Keratinocyte (primary cell): ENCODE measurements around the gene ANKS1B. TPM values are rescaled to one million over a fixed set of nuclear protein-coding genes. Genes with fewer than 3 reads are reported as not detected.

Source experiments
- DNase-seq: peaks from one replicate; pipeline ENCODE4 v3.0.0-alpha.2; 2011; ENCODE audit warnings: low read depth, missing footprints, low spot score
- FAIRE-seq: peaks from 2 replicates; lab custom pipeline; 2011; peaks lifted over from hg19 to GRCh38; lab: Jason Lieb, UNC
- H2AFZ ChIP-seq: 2 replicates; pipeline ENCODE4 v1.6.0; 2012; ENCODE audit warnings: low read length, control low read depth, inconsistent platforms; ENCODE audit not compliant: control insufficient read depth
- H3K27ac ChIP-seq: 2 replicates; pipeline ENCODE4 v1.5.1; 2011; ENCODE audit warnings: low read length; ENCODE audit not compliant: control insufficient read depth, insufficient read depth
- H3K27me3 ChIP-seq: 3 replicates; pipeline ENCODE4 v1.6.0; 2011; ENCODE audit warnings: low read length; ENCODE audit not compliant: control insufficient read depth, insufficient read depth; ENCODE audit errors: extremely low read depth
- H3K36me3 ChIP-seq, 2 experiments: 2 replicates in 1 of 2; 3 replicates in 1 of 2; pipeline ENCODE4 v1.5.1; 2011; ENCODE audit warnings: low read length in 2 of 2, mild to moderate bottlenecking in 1 of 2; ENCODE audit not compliant: control insufficient read depth in 2 of 2, insufficient read depth in 2 of 2; ENCODE audit errors: extremely low read depth in 1 of 2
- H3K4me1 ChIP-seq: 3 replicates; pipeline ENCODE4 v1.5.1; 2011; ENCODE audit warnings: low read length; ENCODE audit not compliant: control insufficient read depth, insufficient read depth; ENCODE audit errors: extremely low read depth
- H3K4me2 ChIP-seq: 3 replicates; pipeline ENCODE4 v1.6.0; 2011; ENCODE audit warnings: low read depth, low read length; ENCODE audit not compliant: control insufficient read depth, insufficient read depth; ENCODE audit errors: extremely low read depth
- H3K4me3 ChIP-seq, 3 experiments: fragments of 200-600 bp in 1 of 3; sonication (generic) in 1 of 3; 2 replicates in 2 of 3; 3 replicates in 1 of 3; pipeline ENCODE4 v1.5.1; 2011 to 2016; ENCODE audit warnings: low read length in 3 of 3, mild to moderate bottlenecking in 3 of 3, control low read depth in 2 of 3, inconsistent platforms in 1 of 3, low read depth in 1 of 3, mixed read lengths in 1 of 3, mixed run types in 1 of 3, moderate library complexity in 1 of 3; ENCODE audit not compliant: control insufficient read depth in 2 of 3, insufficient read depth in 2 of 3; ENCODE audit errors: extremely low read depth in 1 of 3
- H3K79me2 ChIP-seq: 2 replicates; pipeline ENCODE4 v1.6.0; 2012; ENCODE audit warnings: low read length; ENCODE audit not compliant: control insufficient read depth, insufficient read depth
- H3K9ac ChIP-seq: 3 replicates; pipeline ENCODE4 v1.6.0; 2011; ENCODE audit warnings: low read length; ENCODE audit not compliant: control insufficient read depth, insufficient read depth; ENCODE audit errors: extremely low read depth
- H3K9me1 ChIP-seq: 3 replicates; pipeline ENCODE4 v1.6.0; 2011; ENCODE audit warnings: low read length; ENCODE audit not compliant: control insufficient read depth, insufficient read depth; ENCODE audit errors: extremely low read depth
- H3K9me3 ChIP-seq: 2 replicates; pipeline ENCODE4 v1.5.1; 2012; ENCODE audit warnings: low read depth, low read length; ENCODE audit not compliant: control insufficient read depth
- H4K20me1 ChIP-seq: 3 replicates; pipeline ENCODE4 v1.6.0; 2011; ENCODE audit warnings: low read length; ENCODE audit not compliant: control insufficient read depth, insufficient read depth; ENCODE audit errors: extremely low read depth
- EZH2 ChIP-seq: IDR thresholded peaks from one replicate; pipeline ENCODE4 v1.6.1; 2012; ENCODE audit warnings: inconsistent platforms, mild to moderate bottlenecking, low read length, moderate library complexity
- dilution Hi-C: fragments of 300-500 bp; cut with MboI; formaldehyde crosslinking; loops from one replicate; pipeline ENCODE4 v1.7.0; 2020; ENCODE audit warnings: low sequenced_read_pairs; ENCODE audit not compliant: extremely low pct_ligation_motif_present
- polyA plus RNA-seq, 5 experiments: library from polyadenylated mRNA; depleted of rRNA in 3 of 5; stranded (reverse) in 3 of 5; stranded (forward) in 1 of 5; unstranded in 1 of 5; fragments of >200 nt; gene quantifications; 1 replicate in 1 of 5; 2 replicates in 3 of 5; 3 replicates in 1 of 5; pipeline versions ENCODE4 v1.2.1 to v1.2.3, GENCODE V29; 2011 to 2012; ENCODE audit warnings: missing spikeins in 2 of 5, low read depth in 1 of 5, low replicate concordance in 1 of 5
- TF ChIP-seq, protein P1 (sequence below), 3 experiments: IDR thresholded peaks in 1 of 3; conservative IDR thresholded peaks in 1 of 3; optimal IDR thresholded peaks in 1 of 3; 2 replicates in 2 of 3; 3 replicates in 1 of 3; pipeline versions ENCODE3 to v1.5.1; 2011; ENCODE audit warnings: low read length in 3 of 3, mild to moderate bottlenecking in 3 of 3, moderate library complexity in 2 of 3, control low read depth in 1 of 3, inconsistent platforms in 1 of 3; ENCODE audit not compliant: insufficient read depth in 2 of 3; ENCODE audit errors: extremely low read depth in 1 of 3

Gene ANKS1B
- polyA plus RNA-seq, 1 donor (not counting 4 experiments of a cell fraction or from before 2014, with no cell fraction given) = not detected

DNA sequence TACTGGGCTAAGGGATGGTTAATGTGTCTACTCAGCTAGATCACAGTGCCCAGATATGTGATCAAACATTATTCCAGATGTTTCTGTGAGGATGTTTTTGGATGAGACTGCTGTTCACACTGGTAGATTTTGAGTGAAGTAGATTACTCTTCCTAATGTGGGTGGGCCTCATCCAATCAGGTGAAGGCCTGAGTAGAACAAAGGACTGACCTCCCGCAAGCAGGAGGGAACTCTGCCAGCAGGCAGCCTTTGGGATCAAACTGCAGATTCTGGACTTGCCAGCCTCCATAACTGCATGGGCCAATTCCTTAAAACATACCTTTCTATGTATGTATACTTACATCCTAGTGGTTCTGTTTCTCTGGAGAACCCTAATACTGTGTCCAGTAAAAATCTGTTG lies 1120.4 kb downstream of the ANKS1B start:
- H3K4me3 ChIP-seq = no peak overlapping the region
- DNase-seq (no peak), FAIRE-seq (no peak)
- dilution Hi-C loops = no loop called here
- H3K4me2 ChIP-seq = no peak overlapping the region
- no peaks in the 10 kb centered on the region for H3K9me1 ChIP-seq
- no peak overlapping the region for H3K9ac ChIP-seq
- no peak overlapping the region for H3K27ac ChIP-seq
- no peak for TF ChIP-seq EZH2
- TF ChIP-seq, protein P1, sequence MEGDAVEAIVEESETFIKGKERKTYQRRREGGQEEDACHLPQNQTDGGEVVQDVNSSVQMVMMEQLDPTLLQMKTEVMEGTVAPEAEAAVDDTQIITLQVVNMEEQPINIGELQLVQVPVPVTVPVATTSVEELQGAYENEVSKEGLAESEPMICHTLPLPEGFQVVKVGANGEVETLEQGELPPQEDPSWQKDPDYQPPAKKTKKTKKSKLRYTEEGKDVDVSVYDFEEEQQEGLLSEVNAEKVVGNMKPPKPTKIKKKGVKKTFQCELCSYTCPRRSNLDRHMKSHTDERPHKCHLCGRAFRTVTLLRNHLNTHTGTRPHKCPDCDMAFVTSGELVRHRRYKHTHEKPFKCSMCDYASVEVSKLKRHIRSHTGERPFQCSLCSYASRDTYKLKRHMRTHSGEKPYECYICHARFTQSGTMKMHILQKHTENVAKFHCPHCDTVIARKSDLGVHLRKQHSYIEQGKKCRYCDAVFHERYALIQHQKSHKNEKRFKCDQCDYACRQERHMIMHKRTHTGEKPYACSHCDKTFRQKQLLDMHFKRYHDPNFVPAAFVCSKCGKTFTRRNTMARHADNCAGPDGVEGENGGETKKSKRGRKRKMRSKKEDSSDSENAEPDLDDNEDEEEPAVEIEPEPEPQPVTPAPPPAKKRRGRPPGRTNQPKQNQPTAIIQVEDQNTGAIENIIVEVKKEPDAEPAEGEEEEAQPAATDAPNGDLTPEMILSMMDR (optimal IDR thresholded peaks at IDR 0.05 in 1 of 3, IDR thresholded peaks at IDR 0.05 in 1 of 3, conservative IDR thresholded peaks at IDR 0.05 in 1 of 3; ENCODE audit: extremely low read depth in 1 of 3, insufficient read depth in 2 of 3, low read length in 3 of 3) = no peak
- H3K4me1 ChIP-seq = no peaks in the 10 kb centered on the region
- H3K36me3 ChIP-seq = no peaks in the 10 kb centered on the region
- no peak overlapping the region for H2AFZ ChIP-seq
- no peaks in the 10 kb centered on the region for H3K27me3 ChIP-seq
- no peaks in the 10 kb centered on the region for H3K79me2 ChIP-seq
- no peaks in the 10 kb centered on the region for H4K20me1 ChIP-seq
- H3K9me3 ChIP-seq = no peaks in the 10 kb centered on the region

DNA sequence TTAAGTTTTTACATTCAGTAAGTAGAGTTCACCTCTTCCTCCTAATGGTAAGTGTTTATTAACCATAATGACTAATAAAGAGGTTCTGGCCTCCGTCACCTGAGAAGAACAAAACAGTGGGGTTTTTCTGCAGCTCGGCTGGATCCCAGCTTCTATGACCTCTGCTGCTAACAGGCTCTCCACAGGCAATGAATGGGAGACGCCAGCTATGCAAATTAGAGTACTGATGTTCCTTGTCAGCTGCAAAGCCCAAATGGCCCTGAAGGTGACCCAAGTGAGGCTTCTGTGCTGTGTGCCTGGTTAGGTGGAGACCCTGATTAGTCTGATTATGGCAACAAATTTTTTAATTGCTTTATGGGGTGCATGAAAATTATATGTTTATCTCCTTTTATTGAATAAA lies 1121.6 kb downstream of the ANKS1B start:
- dilution Hi-C loops = no loop called here
- H3K36me3 ChIP-seq = no peaks in the 10 kb centered on the region
- no peaks in the 10 kb centered on the region for H4K20me1 ChIP-seq
- DNase-seq (no peak), FAIRE-seq (no peak)
- H3K27ac ChIP-seq = no peak overlapping the region
- H3K9me3 ChIP-seq = no peaks in the 10 kb centered on the region
- H3K4me3 ChIP-seq = no peak overlapping the region
- H3K27me3 ChIP-seq = no peaks in the 10 kb centered on the region
- TF ChIP-seq EZH2 = no peak
- TF ChIP-seq, protein P1 (optimal IDR thresholded peaks at IDR 0.05 in 1 of 3, IDR thresholded peaks at IDR 0.05 in 1 of 3, conservative IDR thresholded peaks at IDR 0.05 in 1 of 3; ENCODE audit: extremely low read depth in 1 of 3, insufficient read depth in 2 of 3, low read length in 3 of 3) = no peak
- H3K9me1 ChIP-seq = no peaks in the 10 kb centered on the region
- H3K9ac ChIP-seq = no peak overlapping the region
- no peaks in the 10 kb centered on the region for H3K79me2 ChIP-seq
- H3K4me1 ChIP-seq = no peaks in the 10 kb centered on the region
- no peak overlapping the region for H2AFZ ChIP-seq
- no peak overlapping the region for H3K4me2 ChIP-seq
